CD4-positive, alpha-beta T cell (primary cell): ENCODE results near the gene HSPB1. TPM values are rescaled to one million over a fixed set of nuclear protein-coding genes. Genes with fewer than 3 reads are reported as not detected.

Experiments used
- ATAC-seq: fragments of 200-7000 bp; cut with Tn5 transposase; one replicate; pipeline ENCODE4 v1.10.0; 2022; ENCODE audit warnings: mild to moderate bottlenecking; ENCODE audit not compliant: poor library complexity
- CTCF ChIA-PET: fragments of 350-600 bp; sonication (Branson Sonifier 250); formaldehyde crosslinking; loops from one replicate; lab custom pipeline; 2021; ENCODE audit warnings: antibody characterized with exemption, inconsistent platforms; lab: Charles Lee
- POLR2A ChIA-PET: fragments of 350-600 bp; sonication (Branson Sonifier 250); formaldehyde crosslinking; loops from one replicate; lab custom pipeline; 2021; ENCODE audit warnings: antibody characterized with exemption, inconsistent platforms; lab: Charles Lee
- DNase-seq, 14 experiments: peaks; one replicate each; pipeline ENCODE4 v3.0.0-alpha.2; 2013 to 2020; ENCODE audit warnings: mixed read lengths in 2 of 14
- H3K27ac ChIP-seq, 2 donors: one replicate each; pipeline versions ENCODE4 v1.5.1 to v1.7.0; 2013; ENCODE audit warnings: low read length in 2 of 2, low read depth in 1 of 2, mild to moderate bottlenecking in 1 of 2
- H3K27me3 ChIP-seq, 2 experiments: 1 replicate in 1 of 2; 2 replicates in 1 of 2; pipeline versions ENCODE4 v1.6.1 to v1.7.0; 2013; ENCODE audit warnings: low read length in 2 of 2, control low read depth in 1 of 2, mild to moderate bottlenecking in 1 of 2, moderate library complexity in 1 of 2; ENCODE audit not compliant: insufficient read depth in 2 of 2, control insufficient read depth in 1 of 2
- H3K36me3 ChIP-seq: one replicate; pipeline ENCODE4 v1.6.1; 2013; ENCODE audit warnings: low read length, control low read depth; ENCODE audit not compliant: insufficient read depth
- H3K4me1 ChIP-seq: one replicate; pipeline ENCODE4 v1.6.1; 2013; ENCODE audit warnings: low read length, control low read depth; ENCODE audit not compliant: insufficient read depth
- H3K4me3 ChIP-seq: one replicate; pipeline ENCODE4 v1.5.1; 2013; ENCODE audit warnings: mild to moderate bottlenecking, low read length, moderate library complexity
- H3K9me3 ChIP-seq, 2 experiments: 1 replicate in 1 of 2; 2 replicates in 1 of 2; pipeline versions ENCODE4 v1.6.1 to v1.7.0; 2013; ENCODE audit warnings: low read length in 2 of 2, mild to moderate bottlenecking in 2 of 2, control low read depth in 1 of 2, moderate library complexity in 1 of 2; ENCODE audit not compliant: control insufficient read depth in 1 of 2, insufficient read depth in 1 of 2
- H3K27ac Mint-ChIP-seq: one replicate; pipeline ENCODE4 v1.8.0; 2020; ENCODE audit warnings: mixed read lengths
- H3K27me3 Mint-ChIP-seq: one replicate; pipeline ENCODE4 v1.8.0; 2021; ENCODE audit warnings: mixed read lengths
- H3K36me3 Mint-ChIP-seq: one replicate; pipeline ENCODE4 v1.8.0; 2021; ENCODE audit warnings: low read depth, mixed read lengths
- H3K4me1 Mint-ChIP-seq: one replicate; pipeline ENCODE4 v1.8.0; 2021; ENCODE audit warnings: low read depth, mixed read lengths
- H3K4me3 Mint-ChIP-seq: one replicate; pipeline ENCODE4 v1.8.0; 2020; ENCODE audit warnings: mild to moderate bottlenecking, mixed read lengths
- H3K9me3 Mint-ChIP-seq: one replicate; pipeline ENCODE4 v1.8.0; 2020; ENCODE audit warnings: mixed read lengths
- CTCF ChIP-seq: fragments of 200-600 bp; IDR thresholded peaks from one replicate; pipeline ENCODE4 v1.8.0; 2022; ENCODE audit warnings: antibody characterized with exemption, mild to moderate bottlenecking
- intact Hi-C, 2 experiments: fragments of 100-400 bp; cut with DNase I in 1 of 2; cut with micrococcal nuclease in 1 of 2; formaldehyde crosslinking; loops; one replicate each; pipeline versions ENCODE4 v1.15.1 to v1.9.0; 2023 to 2025; cut with DNase I, micrococcal nuclease
- polyA plus RNA-seq, 2 donors: library from polyadenylated mRNA; unstranded; fragments of 120-200 nt; gene quantifications; one replicate each; pipeline ENCODE4 v1.2.1, GENCODE V29; 2013
- total RNA-seq, 174 experiments: library from RNA in 2 of 174; stranded (reverse) in 2 of 174; gene quantifications; one replicate each; pipeline ENCODE4 v1.2.3 and lab custom pipeline; 2021 to 2026

Gene HSPB1
- total RNA-seq (10 to 100 TPM; 38.0 to 38.6 TPM), total RNA-seq (lab: John Stamatoyannopoulos, UW) (1.8 to 22.3 (median 6.1) reads per million in 172 experiments)
- 68.5 TPM for polyA plus RNA-seq (2013, experiment 1 of 2)
- 116 TPM for polyA plus RNA-seq (2013, experiment 2 of 2)

- CTCF ChIA-PET: interaction anchor here (1.6 to 2.9 kb wide), 2 partner anchors 11 to 12 kb away, joined by 7 to 20 read pairs; no protein-coding TSS in a partner anchor
These were observed at the start of gene HSPB1 for GRCh38 chr7:76302347-76303201. Gene HSPB1 (plus strand): TSS chr7:76302673. CDS start chr7:76302713, 40 bp downstream.

GRCh38 chr7:76254781-76255180 is 47.7 kb upstream of the HSPB1 start:
- CTCF ChIA-PET: no interaction called here
- ATAC-seq (no peak), DNase-seq (no peak)
- POLR2A ChIA-PET: interaction anchor here (1.6 kb wide), 1 partner anchor 28 kb away, joined by 3 read pairs; no protein-coding TSS in a partner anchor
- Histone ChIP-seq H3K27me3 (peaks cover 12 to 16% of the 10 kb centered on the region in 2 experiments), H3K27ac (no peak overlapping the region), H3K4me3 (no peak overlapping the region), H3K36me3 (no peaks in the 10 kb centered on the region), H3K4me1 (peaks cover 4% of the 10 kb centered on the region), H3K9me3 (no peaks in the 10 kb centered on the region)
- Mint-ChIP-seq H3K36me3 (no peaks in the 10 kb centered on the region), H3K4me1 (no peaks in the 10 kb centered on the region), H3K27me3 (peaks cover 30% of the 10 kb centered on the region), H3K27ac (no peak overlapping the region), H3K4me3 (no peak overlapping the region), H3K9me3 (no peaks in the 10 kb centered on the region)
- intact Hi-C loops: no loop called here
- TF ChIP-seq CTCF: no peak

More at GRCh38 chr7:76302347-76303201, at the start of gene HSPB1:
- H3K4me3 ChIP-seq: peak within 1 kb of the TSS; percentile 80
- POLR2A ChIA-PET: interaction anchor here (0.6 to 3.4 kb wide), 5 partner anchors 11 to 388 kb away, joined by 3 to 27 read pairs (median 10); partner anchors contain the start of genes POR and YWHAG
- intact Hi-C loops: no loop called here
- peak; percentile 73 for ATAC-seq
- H3K36me3 ChIP-seq: no peaks in the 10 kb centered on the region
- no peaks in the 10 kb centered on the region for H3K27me3 ChIP-seq
- H3K27ac ChIP-seq: peak within 1 kb of the TSS; percentile 29 to 46
- H3K4me1 Mint-ChIP-seq: peaks cover 21% of the 10 kb centered on the region
- peak; percentile 41 to 86 (median 64) for DNase-seq
- peaks cover 24% of the 10 kb centered on the region for H3K4me1 ChIP-seq
- H3K9me3 Mint-ChIP-seq: no peaks in the 10 kb centered on the region
- no peaks in the 10 kb centered on the region for H3K36me3 Mint-ChIP-seq
- no peaks in the 10 kb centered on the region for H3K9me3 ChIP-seq
- H3K27me3 Mint-ChIP-seq: no peaks in the 10 kb centered on the region
- peak within 1 kb of the TSS; percentile 57 for H3K27ac Mint-ChIP-seq
- TF ChIP-seq CTCF: no peak
- H3K4me3 Mint-ChIP-seq: peak within 1 kb of the TSS; percentile 96

GRCh38 chr7:76257973-76258372 is 44.5 kb upstream of the HSPB1 start:
- H3K9me3 Mint-ChIP-seq: no peaks in the 10 kb centered on the region
- Histone ChIP-seq H3K27me3 (peaks cover 18 to 26% of the 10 kb centered on the region in 2 experiments), H3K4me1 (peaks cover 7% of the 10 kb centered on the region), H3K4me3 (no peak overlapping the region), H3K36me3 (no peaks in the 10 kb centered on the region), H3K9me3 (no peaks in the 10 kb centered on the region), H3K27ac (no peak overlapping the region)
- ChIA-PET POLR2A (no interaction called here), CTCF (no interaction called here)
- H3K27ac Mint-ChIP-seq: no peak overlapping the region
- no peaks in the 10 kb centered on the region for H3K4me1 Mint-ChIP-seq
- no peaks in the 10 kb centered on the region for H3K36me3 Mint-ChIP-seq
- H3K27me3 Mint-ChIP-seq: peaks cover 48% of the 10 kb centered on the region
- no peak for ATAC-seq
- H3K4me3 Mint-ChIP-seq: no peak overlapping the region
- no peak for DNase-seq
- TF ChIP-seq CTCF: no peak
- intact Hi-C loops: no loop called here
